Body of pancreas (tissue), 4 donors: ENCODE measurements around the gene GSC2. TPM values are rescaled to one million over a fixed set of nuclear protein-coding genes. Genes with fewer than 3 reads are reported as not detected.

Source experiments
- ATAC-seq: fragments of 150-250 bp; one replicate; pipeline ENCODE4 v1.9.1; 2016
- DNase-seq, 4 donors: peaks; one replicate each; pipeline ENCODE4 v3.0.0-alpha.2; 2019
- H3K27ac ChIP-seq, 4 donors: fragments of 200-600 bp; sonication (generic); 1 replicate in 3 of 4; 2 replicates in 1 of 4; pipeline versions ENCODE4 v1.5.1 to v1.6.1; 2016 to 2019; ENCODE audit warnings: mild to moderate bottlenecking in 1 of 4, mixed read lengths in 1 of 4, moderate library complexity in 1 of 4
- H3K27me3 ChIP-seq, 2 donors: fragments of 200-600 bp; sonication (generic); one replicate each; pipeline ENCODE4 v1.6.0; 2016; ENCODE audit warnings: mild to moderate bottlenecking in 1 of 2
- H3K36me3 ChIP-seq, 2 donors: fragments of 200-600 bp; sonication (generic); replicated peaks in 1 of 2; 2 replicates each; pipeline ENCODE4 v1.5.1; 2016; ENCODE audit warnings: low read depth in 2 of 2; ENCODE audit not compliant: insufficient read depth in 1 of 2
- H3K4me1 ChIP-seq: fragments of 200-600 bp; sonication (generic); one replicate; pipeline ENCODE4 v1.6.0; 2016
- H3K4me3 ChIP-seq, 2 donors: fragments of 200-600 bp; sonication (generic); 1 replicate in 1 of 2; 2 replicates in 1 of 2; pipeline ENCODE4 v1.5.1; 2016 to 2019
- H3K9me3 ChIP-seq, 3 donors: fragments of 200-600 bp; sonication (generic); 1 replicate in 2 of 3; 2 replicates in 1 of 3; pipeline ENCODE4 v1.5.1; 2016
- CTCF ChIP-seq, 7 experiments: fragments of 450-650 bp in 4 of 7; fragments of 200-600 bp in 3 of 7; sonication (generic) in 3 of 7; IDR thresholded peaks; one replicate each; pipeline ENCODE4 v1.5.1; 2016 to 2019; ENCODE audit warnings: antibody characterized with exemption in 7 of 7
- POLR2A ChIP-seq, 3 donors: fragments of 450-650 bp; IDR thresholded peaks; one replicate each; pipeline ENCODE4 v1.6.1; 2016; ENCODE audit warnings: antibody characterized with exemption in 3 of 3, mild to moderate bottlenecking in 2 of 3
- WGBS, 2 donors: methylation state at CpG; one replicate each; pipeline ENCODE4 v1.1.5; 2017; 5-methylcytosine and 5-hydroxymethylcytosine counted together
- intact Hi-C: fragments of 100-400 bp; cut with DNase I; formaldehyde crosslinking; loops from one replicate; pipeline ENCODE4 v1.15.1; 2023
- total RNA-seq, 2 donors: library from RNA; depleted of rRNA; stranded (reverse); fragments of >200 nt; gene quantifications; one replicate each; pipeline ENCODE4 v1.1.0, GENCODE V29; 2016

Gene GSC2
- total RNA-seq, 2 donors from 2014 or later, result not detected

GRCh38 chr22:19172213-19173046 is 22.3 kb upstream of the GSC2 start:
- TF ChIP-seq POLR2A (IDR thresholded peaks at IDR 0.05) (no peak), CTCF (IDR thresholded peaks at IDR 0.05) (no peak)
- DNase-seq (no peak), ATAC-seq (no peak)
- H3K27me3 ChIP-seq, result peaks cover 0 to 6% of the 10 kb centered on the region in 2 donors
- peaks cover 72% of the 10 kb centered on the region for H3K4me1 ChIP-seq
- intact Hi-C loops, result no loop called here
- H3K36me3 ChIP-seq, result no peaks in the 10 kb centered on the region
- 29 to 41% methylated on average over 10 to 13 of the region's 13 CpGs for whole genome bisulfite sequencing, 2 donors
- H3K9me3 ChIP-seq, result no peaks in the 10 kb centered on the region
- peak overlapping the region in 3 of 4 donors; percentile 82 to 90 (median 83) for H3K27ac ChIP-seq
- H3K4me3 ChIP-seq, result peak overlapping the region; percentile 71 to 88

GRCh38 chr22:19169947-19170318 is 19.8 kb upstream of the GSC2 start:
- 20 to 45% methylated on average over 1 to 7 of the region's 7 CpGs for WGBS, 2 donors
- no peaks in the 10 kb centered on the region for H3K9me3 ChIP-seq
- no peak overlapping the region for H3K27ac ChIP-seq
- peaks cover 0 to 6% of the 10 kb centered on the region in 2 donors for H3K27me3 ChIP-seq
- TF ChIP-seq POLR2A (IDR thresholded peaks at IDR 0.05) (no peak), CTCF (IDR thresholded peaks at IDR 0.05) (no peak)
- H3K4me1 ChIP-seq, result peaks cover 48% of the 10 kb centered on the region
- H3K36me3 ChIP-seq, result no peaks in the 10 kb centered on the region
- DNase-seq (no peak), ATAC-seq (no peak)
- no peak overlapping the region for H3K4me3 ChIP-seq
- intact Hi-C loops, result no loop called here

- WGBS, 2 donors, result 3 to 7% methylated on average over 45 to 58 of the region's 58 CpGs
- TF ChIP-seq POLR2A (IDR thresholded peaks at IDR 0.05), result no peak
- no peak for TF ChIP-seq CTCF (IDR thresholded peaks at IDR 0.05)
- H3K36me3 ChIP-seq, result no peaks in the 10 kb centered on the region
- peaks cover 0 to 6% of the 10 kb centered on the region in 2 donors for H3K27me3 ChIP-seq
- intact Hi-C loops, result no loop called here
- no peak for ATAC-seq
- H3K27ac ChIP-seq, result no peak overlapping the region
- no peaks in the 10 kb centered on the region for H3K9me3 ChIP-seq
- H3K4me3 ChIP-seq, result no peak overlapping the region
- H3K4me1 ChIP-seq, result peaks cover 42% of the 10 kb centered on the region
- no peak for DNase-seq
Observed at GRCh38 chr22:19169002-19169946, 19.2 kb upstream of the GSC2 start.

GRCh38 chr22:19168088-19168890 is 18.2 kb upstream of the GSC2 start:
- no peaks in the 10 kb centered on the region for H3K9me3 ChIP-seq
- no peaks in the 10 kb centered on the region for H3K36me3 ChIP-seq
- peaks cover 32% of the 10 kb centered on the region for H3K4me1 ChIP-seq
- TF ChIP-seq POLR2A (IDR thresholded peaks at IDR 0.05) (no peak), CTCF (IDR thresholded peaks at IDR 0.05) (no peak)
- peaks cover 0 to 11% of the 10 kb centered on the region in 2 donors for H3K27me3 ChIP-seq
- ATAC-seq, result no peak
- no peak overlapping the region for H3K4me3 ChIP-seq
- WGBS, 2 donors, result 26 to 29% methylated on average over 16 to 17 of the region's 17 CpGs
- intact Hi-C loops, result no loop called here
- DNase-seq, result no peak
- H3K27ac ChIP-seq, result no peak overlapping the region
